ENCODE data around the gene ENOX2.

GRCh38 chrX:130672214-130672613 is 230.8 kb downstream of the ENOX2 start:
- TF ChIP-seq, protein P1, sequence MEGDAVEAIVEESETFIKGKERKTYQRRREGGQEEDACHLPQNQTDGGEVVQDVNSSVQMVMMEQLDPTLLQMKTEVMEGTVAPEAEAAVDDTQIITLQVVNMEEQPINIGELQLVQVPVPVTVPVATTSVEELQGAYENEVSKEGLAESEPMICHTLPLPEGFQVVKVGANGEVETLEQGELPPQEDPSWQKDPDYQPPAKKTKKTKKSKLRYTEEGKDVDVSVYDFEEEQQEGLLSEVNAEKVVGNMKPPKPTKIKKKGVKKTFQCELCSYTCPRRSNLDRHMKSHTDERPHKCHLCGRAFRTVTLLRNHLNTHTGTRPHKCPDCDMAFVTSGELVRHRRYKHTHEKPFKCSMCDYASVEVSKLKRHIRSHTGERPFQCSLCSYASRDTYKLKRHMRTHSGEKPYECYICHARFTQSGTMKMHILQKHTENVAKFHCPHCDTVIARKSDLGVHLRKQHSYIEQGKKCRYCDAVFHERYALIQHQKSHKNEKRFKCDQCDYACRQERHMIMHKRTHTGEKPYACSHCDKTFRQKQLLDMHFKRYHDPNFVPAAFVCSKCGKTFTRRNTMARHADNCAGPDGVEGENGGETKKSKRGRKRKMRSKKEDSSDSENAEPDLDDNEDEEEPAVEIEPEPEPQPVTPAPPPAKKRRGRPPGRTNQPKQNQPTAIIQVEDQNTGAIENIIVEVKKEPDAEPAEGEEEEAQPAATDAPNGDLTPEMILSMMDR (IDR thresholded peaks at IDR 0.05 in 2 of 3, conservative IDR thresholded peaks at IDR 0.05 in 1 of 3; ENCODE audit: borderline replicate concordance in 1 of 3, insufficient read depth in 1 of 3, low read depth in 2 of 3, low read length in 2 of 3), result no peak
- no peak for TF ChIP-seq POLR2AphosphoS5 (IDR thresholded peaks at IDR 0.05; ENCODE audit: low read depth, low read length)
- no peak for TF ChIP-seq POLR2A (IDR thresholded peaks at IDR 0.05; ENCODE audit: borderline replicate concordance, extremely low read depth, insufficient read depth, insufficient read length)
- TF ChIP-seq EZH2 (IDR thresholded peaks at IDR 0.05), result no peak
- TF ChIP-seq, protein P2, sequence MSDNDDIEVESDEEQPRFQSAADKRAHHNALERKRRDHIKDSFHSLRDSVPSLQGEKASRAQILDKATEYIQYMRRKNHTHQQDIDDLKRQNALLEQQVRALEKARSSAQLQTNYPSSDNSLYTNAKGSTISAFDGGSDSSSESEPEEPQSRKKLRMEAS (IDR thresholded peaks at IDR 0.05), result no peak
- TF ChIP-seq ZFX (IDR thresholded peaks at IDR 0.05), result no peak
- TF ChIP-seq CBX3 (IDR thresholded peaks at IDR 0.05; ENCODE audit: low read depth), result no peak
- no peak for TF ChIP-seq ZNF274 (IDR thresholded peaks at IDR 0.05; ENCODE audit: low read depth, low read length)
- no peak for TF ChIP-seq RAD21 (IDR thresholded peaks at IDR 0.05; ENCODE audit: low read depth)
- TF ChIP-seq SP1 (IDR thresholded peaks at IDR 0.05; ENCODE audit: low read depth), result no peak
- TF ChIP-seq, protein P3, sequence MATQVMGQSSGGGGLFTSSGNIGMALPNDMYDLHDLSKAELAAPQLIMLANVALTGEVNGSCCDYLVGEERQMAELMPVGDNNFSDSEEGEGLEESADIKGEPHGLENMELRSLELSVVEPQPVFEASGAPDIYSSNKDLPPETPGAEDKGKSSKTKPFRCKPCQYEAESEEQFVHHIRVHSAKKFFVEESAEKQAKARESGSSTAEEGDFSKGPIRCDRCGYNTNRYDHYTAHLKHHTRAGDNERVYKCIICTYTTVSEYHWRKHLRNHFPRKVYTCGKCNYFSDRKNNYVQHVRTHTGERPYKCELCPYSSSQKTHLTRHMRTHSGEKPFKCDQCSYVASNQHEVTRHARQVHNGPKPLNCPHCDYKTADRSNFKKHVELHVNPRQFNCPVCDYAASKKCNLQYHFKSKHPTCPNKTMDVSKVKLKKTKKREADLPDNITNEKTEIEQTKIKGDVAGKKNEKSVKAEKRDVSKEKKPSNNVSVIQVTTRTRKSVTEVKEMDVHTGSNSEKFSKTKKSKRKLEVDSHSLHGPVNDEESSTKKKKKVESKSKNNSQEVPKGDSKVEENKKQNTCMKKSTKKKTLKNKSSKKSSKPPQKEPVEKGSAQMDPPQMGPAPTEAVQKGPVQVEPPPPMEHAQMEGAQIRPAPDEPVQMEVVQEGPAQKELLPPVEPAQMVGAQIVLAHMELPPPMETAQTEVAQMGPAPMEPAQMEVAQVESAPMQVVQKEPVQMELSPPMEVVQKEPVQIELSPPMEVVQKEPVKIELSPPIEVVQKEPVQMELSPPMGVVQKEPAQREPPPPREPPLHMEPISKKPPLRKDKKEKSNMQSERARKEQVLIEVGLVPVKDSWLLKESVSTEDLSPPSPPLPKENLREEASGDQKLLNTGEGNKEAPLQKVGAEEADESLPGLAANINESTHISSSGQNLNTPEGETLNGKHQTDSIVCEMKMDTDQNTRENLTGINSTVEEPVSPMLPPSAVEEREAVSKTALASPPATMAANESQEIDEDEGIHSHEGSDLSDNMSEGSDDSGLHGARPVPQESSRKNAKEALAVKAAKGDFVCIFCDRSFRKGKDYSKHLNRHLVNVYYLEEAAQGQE (IDR thresholded peaks at IDR 0.05; ENCODE audit: low read depth), result no peak
- TF ChIP-seq EZH2phosphoT487 (IDR thresholded peaks at IDR 0.05; ENCODE audit: borderline replicate concordance), result no peak
- no peak for TF ChIP-seq JUND (IDR thresholded peaks at IDR 0.05)

Measured in HCT116 (cell line).